D721Med (cell line): ENCODE measurements around the gene PRDM11.

Experiments
- DNase-seq: peaks from one replicate; pipeline ENCODE4 v3.0.0; 2011; ENCODE audit warnings: low spot score; ENCODE audit not compliant: insufficient read length
- FAIRE-seq: peaks from 2 replicates; lab custom pipeline; 2011; peaks lifted over from hg19 to GRCh38; lab: Jason Lieb, UNC
- CTCF ChIP-seq: IDR thresholded peaks from 2 replicates; pipeline ENCODE4 v1.5.1; 2012; ENCODE audit warnings: mild to moderate bottlenecking, control low read depth; ENCODE audit not compliant: insufficient read depth; ENCODE audit errors: missing control alignments

PRDM11 gene

GRCh38 chr11:45216031-45216430 lies 69.6 kb downstream of the PRDM11 start:
- no peak for DNase-seq
- no peak for TF ChIP-seq CTCF
- no peak for FAIRE-seq

- FAIRE-seq, result no peak
Measured at GRCh38 chr11:45216901-45217300, 70.5 kb downstream of the PRDM11 start.

GRCh38 chr11:45217991-45218390 lies 71.6 kb downstream of the PRDM11 start:
- no peak for FAIRE-seq
- TF ChIP-seq CTCF, result no peak
- DNase-seq, result no peak

More at GRCh38 chr11:45216901-45217300, 70.5 kb downstream of the PRDM11 start:
- TF ChIP-seq CTCF, result no peak
- DNase-seq, result no peak

- TF ChIP-seq CTCF, result no peak
- no peak for DNase-seq
- no peak for FAIRE-seq
Measured at GRCh38 chr11:45218705-45219104, 72.3 kb downstream of the PRDM11 start.

DNA sequence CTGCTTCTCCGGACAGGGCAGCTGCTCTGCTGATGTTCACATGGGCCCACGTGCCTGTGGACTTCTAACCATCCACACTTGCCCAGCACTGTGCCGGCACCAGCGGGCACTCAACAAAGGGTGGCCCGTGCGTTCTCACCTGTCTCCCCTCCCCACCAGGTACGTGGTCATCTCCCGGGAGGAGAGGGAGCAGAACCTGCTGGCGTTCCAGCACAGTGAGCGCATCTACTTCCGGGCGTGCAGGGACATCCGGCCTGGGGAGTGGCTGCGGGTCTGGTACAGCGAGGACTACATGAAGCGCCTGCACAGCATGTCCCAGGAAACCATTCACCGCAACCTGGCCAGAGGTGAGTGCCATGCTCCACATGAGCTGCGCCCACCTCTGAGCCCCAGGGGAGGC lies 73.0 kb downstream of the PRDM11 start:
- FAIRE-seq (no peak), DNase-seq (no peak)
- TF ChIP-seq CTCF, result no peak

DNA sequence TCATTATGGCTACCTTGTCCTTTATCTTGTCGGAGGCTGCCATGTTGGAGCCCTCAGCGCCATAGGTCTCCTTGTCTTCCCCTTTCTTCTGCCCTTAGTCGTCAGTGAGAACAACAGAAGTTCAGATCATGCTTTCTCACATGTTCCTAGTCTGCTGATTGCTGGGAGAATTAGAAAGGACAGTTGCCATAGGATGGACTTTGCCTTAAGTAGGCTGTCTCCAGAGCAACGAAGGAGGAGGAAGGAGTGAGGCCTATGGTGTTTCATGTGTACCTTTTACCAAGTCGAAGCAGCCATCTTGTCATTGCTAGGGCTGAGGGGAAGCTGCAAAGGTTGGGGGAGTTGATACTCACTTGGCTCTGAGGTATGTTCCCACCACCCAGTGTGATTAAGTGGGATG lies 77.1 kb downstream of the PRDM11 start:
- DNase-seq (no peak), FAIRE-seq (no peak)
- TF ChIP-seq CTCF, result no peak

GRCh38 chr11:45224766-45225165 lies 78.3 kb downstream of the PRDM11 start:
- no peak for DNase-seq
- TF ChIP-seq CTCF, result no peak
- FAIRE-seq, result no peak
